ENCODE data around the gene CCDC88C.
A peak's percentile ranks its signal among the peaks of the same experiment; 100 is the strongest.
"Not testable (repeated sequence)": the region's sequence is repeated elsewhere in the genome, so short reads cannot be mapped to it uniquely, and the experiment has no call there.

CCDC88C gene

GRCh38 chr14:91249841-91250616 is 167.6 kb downstream of the CCDC88C start:
- peak; percentile 98 for DNase-seq (ENCODE audit: low spot score)

GRCh38 chr14:91246051-91246852 is 171.4 kb downstream of the CCDC88C start:
- DNase-seq (ENCODE audit: low spot score) = no peak

DNA sequence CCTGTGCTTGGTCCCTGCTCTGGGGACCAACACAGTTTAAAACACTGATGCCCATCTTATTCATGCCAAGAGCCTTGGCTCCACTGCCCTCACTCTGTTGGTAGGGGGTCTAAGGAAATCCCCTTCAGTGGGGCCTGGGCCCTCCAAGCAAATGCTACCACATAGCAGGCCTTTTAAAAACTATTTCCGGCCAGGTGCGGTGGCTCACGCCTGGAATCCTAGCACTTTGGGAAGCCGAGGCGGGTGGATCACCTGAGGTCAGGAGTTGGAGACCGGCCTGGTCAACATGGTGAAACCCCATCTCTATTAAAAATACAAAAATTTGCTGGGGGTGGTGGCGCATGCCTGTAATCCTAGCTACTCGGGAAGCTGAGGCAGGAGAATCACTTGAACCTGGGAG is 172.0 kb downstream of the CCDC88C start:
- not testable (repeated sequence) for DNase-seq (ENCODE audit: low spot score)

GRCh38 chr14:91245029-91245428 is 172.6 kb downstream of the CCDC88C start:
- no peak for DNase-seq (ENCODE audit: low spot score)

DNA sequence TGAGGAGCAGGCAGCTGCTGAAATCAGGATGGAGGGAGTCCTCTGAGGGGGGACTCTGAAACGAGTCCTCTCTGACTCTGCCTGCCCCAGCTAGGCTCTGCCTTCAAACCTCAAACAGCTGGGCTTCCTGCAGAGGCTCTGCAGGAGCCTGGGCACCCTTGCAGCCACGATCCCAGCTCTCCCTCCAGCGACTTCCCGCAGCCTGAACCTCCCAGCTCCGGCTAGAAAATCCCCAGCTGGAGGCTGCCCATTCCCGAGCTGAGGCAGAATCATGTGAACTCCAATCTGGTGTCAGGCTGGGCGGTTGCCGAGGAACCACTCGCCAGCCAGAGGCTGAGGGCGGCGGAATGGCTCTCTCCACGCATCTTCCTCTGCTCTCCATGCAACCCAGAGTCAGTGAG is 173.1 kb downstream of the CCDC88C start, which contains the start of gene GPR68:
Gene GPR68 (minus strand): TSS at position 204 of the 401 bp plus-strand sequence. CDS start 9,654 bp downstream, outside the sequence.
- DNase-seq (ENCODE audit: low spot score) = peak; percentile 62

DNA sequence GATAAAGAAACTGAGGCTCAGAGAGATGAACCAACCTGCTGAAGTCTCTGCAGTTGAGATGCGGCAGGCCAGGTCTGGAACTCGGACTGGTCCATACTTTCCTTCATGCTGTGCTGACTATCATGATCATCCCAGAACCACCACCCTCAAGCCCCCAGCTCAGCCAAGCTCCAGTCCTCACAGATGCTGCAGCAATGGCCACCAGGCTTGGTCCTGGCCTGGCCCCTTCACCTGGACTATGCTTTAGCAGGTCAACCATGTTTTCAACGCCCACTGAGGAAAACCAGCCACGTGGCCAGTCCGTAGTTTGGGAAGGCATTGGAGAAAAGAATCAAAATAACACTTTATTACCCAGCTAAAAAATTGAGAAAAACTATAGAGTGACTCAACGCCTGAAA is 174.5 kb downstream of the CCDC88C start:
- DNase-seq (ENCODE audit: low spot score) = no peak

GRCh38 chr14:91242635-91243034 is 175.0 kb downstream of the CCDC88C start:
- no peak for DNase-seq (ENCODE audit: low spot score)

DNA sequence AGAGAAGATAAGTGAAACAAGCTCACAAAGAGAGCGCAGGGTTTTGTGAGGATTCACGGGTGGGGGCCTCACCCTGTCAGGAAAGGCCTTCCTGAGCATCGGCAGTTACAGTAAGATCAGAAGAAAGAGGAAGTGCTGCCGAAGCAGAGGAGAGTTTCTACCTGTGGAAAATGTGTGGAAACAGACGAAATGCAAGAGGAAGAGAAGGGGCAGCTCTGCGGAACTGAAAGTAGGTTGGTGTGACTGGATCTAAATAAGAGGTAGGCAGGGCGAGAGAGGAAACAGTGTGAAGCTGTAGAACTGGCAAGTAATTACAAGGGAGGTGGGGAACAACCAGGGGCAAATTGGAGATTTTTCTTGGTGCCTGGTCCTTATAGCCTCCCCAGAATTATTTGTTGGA is 175.8 kb downstream of the CCDC88C start:
- DNase-seq (ENCODE audit: low spot score) = no peak

DNA sequence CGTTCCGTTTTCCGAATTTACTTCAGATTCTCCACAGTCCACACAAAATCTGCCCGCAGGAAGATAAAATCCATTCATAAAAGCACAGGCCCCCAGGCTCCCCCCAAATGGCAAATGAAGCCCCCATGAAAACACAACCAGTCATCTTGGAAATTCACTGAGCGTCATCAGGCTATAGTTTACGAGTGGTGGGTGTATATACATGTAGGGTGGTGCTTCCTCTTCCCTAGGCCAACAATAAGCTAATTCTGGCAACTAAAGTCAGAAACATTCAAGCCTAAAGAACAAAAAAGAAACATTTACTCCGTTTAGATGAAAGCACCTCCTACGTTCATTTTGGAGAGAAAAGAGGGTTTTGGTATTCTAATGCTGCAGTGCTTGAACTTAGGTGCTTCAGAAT is 179.0 kb downstream of the CCDC88C start:
- no peak for DNase-seq (ENCODE audit: low spot score)

DNA sequence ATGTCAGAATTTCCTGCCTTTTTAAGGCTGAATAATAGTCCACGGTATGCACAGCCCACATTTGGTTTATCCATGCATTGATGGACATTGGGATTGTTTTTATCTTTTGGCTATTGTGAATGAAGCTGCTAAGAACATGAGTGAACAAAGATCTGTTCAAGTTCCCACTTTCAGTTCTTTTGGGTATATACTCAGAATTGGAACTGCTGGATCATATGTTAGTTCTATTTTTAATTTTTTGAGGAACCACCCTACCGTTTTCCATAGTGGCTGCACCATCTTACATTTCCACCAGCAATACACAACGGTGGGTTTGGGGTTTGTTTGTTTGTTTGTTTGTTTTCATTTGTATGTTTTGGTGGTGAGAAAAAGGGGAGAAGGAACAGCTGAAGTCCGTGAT is 179.5 kb downstream of the CCDC88C start:
- DNase-seq (ENCODE audit: low spot score) = no peak

DNA sequence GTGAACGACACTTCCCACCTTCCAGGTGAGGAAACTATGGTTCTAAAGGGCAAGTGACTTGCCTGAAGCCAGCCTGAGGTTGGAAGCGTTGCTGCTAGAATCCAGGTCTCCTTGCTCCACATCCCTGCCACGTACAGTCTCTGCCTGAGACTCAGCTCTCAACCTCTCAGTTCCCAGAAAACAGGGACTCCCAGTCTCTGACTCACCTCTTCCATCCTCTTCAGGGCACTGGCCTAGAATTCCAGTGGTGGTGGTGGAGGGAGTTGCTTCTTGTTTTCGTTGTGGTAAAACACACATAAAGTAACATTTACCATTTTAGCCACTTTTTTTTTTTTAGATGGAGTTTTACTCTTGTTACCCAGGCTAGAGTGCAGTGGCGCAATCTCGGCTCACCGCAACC is 180.4 kb downstream of the CCDC88C start:
- peak; percentile 28 for DNase-seq (ENCODE audit: low spot score)

DNA sequence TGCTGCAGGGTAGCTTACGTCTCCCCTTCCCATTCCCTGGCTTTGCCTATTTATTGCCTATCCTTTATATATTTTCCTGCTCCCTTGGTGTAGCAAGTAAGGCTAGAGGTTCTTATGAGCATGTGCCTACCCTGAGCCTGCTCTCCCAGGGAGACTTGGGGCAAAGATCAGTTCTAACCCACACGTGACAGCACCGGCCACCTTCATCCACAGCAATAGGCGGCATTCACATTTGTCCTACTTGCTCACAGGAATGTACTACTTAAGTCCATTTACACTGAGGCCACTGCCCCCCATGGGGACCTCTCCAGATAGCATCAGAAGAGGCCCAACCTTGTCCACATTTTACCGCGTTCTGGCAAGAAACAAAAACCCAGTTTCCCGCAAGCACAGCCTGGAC is 181.8 kb downstream of the CCDC88C start:
- no peak for DNase-seq (ENCODE audit: low spot score)

DNA sequence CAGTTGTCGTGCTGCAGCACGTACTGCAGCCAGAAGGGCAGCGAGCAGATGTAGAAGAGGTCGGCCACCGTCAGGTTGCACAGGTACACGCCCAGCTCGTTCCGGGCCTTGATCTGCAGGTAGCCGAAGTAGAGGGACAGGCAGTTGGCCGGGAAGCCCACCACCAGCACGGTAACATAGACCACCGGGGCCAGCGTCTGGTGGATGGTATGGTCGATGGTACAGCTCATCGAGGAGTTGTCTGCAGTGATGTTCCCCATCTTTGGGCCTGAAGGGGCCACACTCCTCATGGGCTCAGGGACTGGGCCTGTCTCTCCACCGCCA is 182.9 kb downstream of the CCDC88C start:
- no peak for DNase-seq (ENCODE audit: low spot score)

- no peak for DNase-seq (ENCODE audit: low spot score)
Observed at GRCh38 chr14:91233936-91234790, 183.5 kb downstream of the CCDC88C start.

DNA sequence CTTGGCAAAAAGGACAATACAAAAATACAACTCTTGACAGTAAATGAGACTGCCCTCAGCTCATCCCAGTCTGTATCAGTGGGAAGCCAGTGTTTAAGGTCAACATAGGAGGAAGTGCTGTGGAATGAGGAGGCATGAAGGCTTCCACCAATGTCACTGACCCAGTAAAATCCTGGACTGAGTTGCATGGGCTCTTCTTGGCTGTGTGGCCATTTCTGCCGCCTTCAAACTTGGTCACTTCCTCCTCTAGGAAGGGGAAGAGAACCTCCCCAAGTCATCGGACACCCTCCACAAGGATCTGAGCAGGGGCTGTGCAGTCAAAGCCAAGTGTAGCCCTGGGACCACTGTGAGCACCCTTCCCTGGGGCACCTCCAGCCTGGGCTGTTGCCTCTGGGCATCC is 185.0 kb downstream of the CCDC88C start:
- no peak for DNase-seq (ENCODE audit: low spot score)

DNA sequence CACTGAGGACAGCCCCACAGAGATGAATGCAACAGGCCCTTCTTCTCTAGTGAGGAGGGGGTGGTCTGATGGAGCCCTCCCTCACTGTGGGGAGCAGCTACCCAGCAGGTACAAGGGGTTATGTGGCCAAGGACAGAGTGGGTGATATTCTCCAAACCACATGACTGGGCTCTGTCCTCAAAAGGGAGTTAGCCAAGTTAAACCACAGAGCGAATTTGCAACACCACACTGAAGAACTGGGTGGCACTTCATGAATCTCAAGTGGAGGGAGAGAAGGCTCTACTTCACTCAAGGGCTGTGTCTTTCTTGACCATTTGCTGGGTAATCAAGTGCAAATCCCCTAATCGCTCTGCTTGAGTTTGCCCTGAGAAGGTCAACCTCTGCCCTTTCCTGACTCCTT is 185.6 kb downstream of the CCDC88C start:
- DNase-seq (ENCODE audit: low spot score) = no peak

GRCh38 chr14:91231446-91231845 is 186.2 kb downstream of the CCDC88C start:
- no peak for DNase-seq (ENCODE audit: low spot score)

DNA sequence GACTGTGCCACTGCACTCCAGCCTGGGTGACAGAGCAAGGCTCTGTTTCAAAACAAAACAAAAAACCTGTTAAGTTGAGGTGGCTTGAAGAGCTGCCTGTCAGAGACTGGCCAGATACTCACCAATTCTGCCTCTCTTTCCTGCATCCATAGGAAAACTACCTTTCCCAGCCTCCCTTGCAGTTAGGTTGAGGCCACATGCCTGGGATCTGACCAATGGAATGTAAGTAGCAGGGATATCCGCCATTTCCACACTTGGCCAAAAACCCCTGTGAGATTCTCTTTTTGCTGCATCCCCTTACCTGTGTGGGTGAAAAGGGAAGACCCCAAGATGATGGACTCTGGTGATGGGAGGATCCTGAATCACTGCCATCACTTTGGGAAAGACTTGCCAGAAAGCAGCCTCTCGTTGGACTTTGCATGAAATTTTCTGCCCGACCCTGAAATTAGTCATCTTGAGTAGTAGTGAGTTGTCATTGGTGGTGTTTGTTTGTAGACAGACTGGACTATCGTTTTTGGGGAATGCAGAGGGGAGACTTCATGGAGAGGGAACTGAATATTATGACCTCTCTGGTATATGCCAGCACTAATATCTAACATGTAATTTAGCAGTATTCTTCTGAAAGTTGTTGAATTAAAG is 187.1 kb downstream of the CCDC88C start:
- DNase-seq (ENCODE audit: low spot score) = no peak

GRCh38 chr14:91229743-91230200 is 187.8 kb downstream of the CCDC88C start:
- peak; percentile 74 for DNase-seq (ENCODE audit: low spot score)

GRCh38 chr14:91229005-91229382 is 188.6 kb downstream of the CCDC88C start:
- no peak for DNase-seq (ENCODE audit: low spot score)

- peak; percentile 79 for DNase-seq (ENCODE audit: low spot score)
Observed at GRCh38 chr14:91228112-91229004, 189.3 kb downstream of the CCDC88C start.

Data from kidney tubule cell (primary cell).